Endothelial cell (in vitro differentiated cells): ENCODE results near the gene NOS3. TPM values are rescaled to one million over a fixed set of nuclear protein-coding genes. Genes with fewer than 3 reads are reported as not detected.

Source experiments
- DNase-seq: peaks from one replicate; pipeline ENCODE4 v3.0.0; 2021; ENCODE audit warnings: low spot score
- H3K27ac Mint-ChIP-seq: one replicate; pipeline ENCODE4 v1.8.0; 2021; ENCODE audit warnings: mixed read lengths, inconsistent platforms; ENCODE audit not compliant: unreplicated experiment
- H3K27me3 Mint-ChIP-seq: one replicate; pipeline ENCODE4 v1.8.0; 2021; ENCODE audit warnings: mild to moderate bottlenecking, moderate library complexity, mixed read lengths, inconsistent platforms; ENCODE audit not compliant: unreplicated experiment
- H3K36me3 Mint-ChIP-seq: one replicate; pipeline ENCODE4 v1.8.0; 2021; ENCODE audit warnings: mild to moderate bottlenecking, low read depth, mixed read lengths, inconsistent platforms; ENCODE audit not compliant: unreplicated experiment
- H3K4me1 Mint-ChIP-seq: one replicate; pipeline ENCODE4 v1.8.0; 2021; ENCODE audit warnings: mild to moderate bottlenecking, mixed read lengths, inconsistent platforms; ENCODE audit not compliant: unreplicated experiment
- H3K4me3 Mint-ChIP-seq: one replicate; pipeline ENCODE4 v1.8.0; 2021; ENCODE audit warnings: mild to moderate bottlenecking, mixed read lengths, inconsistent platforms; ENCODE audit not compliant: unreplicated experiment
- H3K9me3 Mint-ChIP-seq: one replicate; pipeline ENCODE4 v1.8.0; 2021; ENCODE audit warnings: mixed read lengths, inconsistent platforms; ENCODE audit not compliant: unreplicated experiment
- CTCF ChIP-seq: fragments of 200-600 bp; sonication (generic); IDR thresholded peaks from one replicate; pipeline ENCODE4 v1.5.0; 2021; ENCODE audit warnings: antibody characterized with exemption; ENCODE audit not compliant: unreplicated experiment
- total RNA-seq: library from RNA; stranded (reverse); fragmentation: NEBNext Ultra II Directional; extraction: Animal tissue kit (Norgen Biotek cat#: 25700); gene quantifications from one replicate; pipeline ENCODE4 v1.2.1, GENCODE V29; 2021; ENCODE audit not compliant: unreplicated experiment

The NOS3 gene
- total RNA-seq, 1 donor from 2014 or later, result 102 TPM

- Mint-ChIP-seq H3K9me3 (peaks cover 7% of the 10 kb centered on the region), H3K27ac (no peak overlapping the region), H3K4me3 (no peak overlapping the region), H3K27me3 (peaks cover 5% of the 10 kb centered on the region), H3K4me1 (peaks cover 30% of the 10 kb centered on the region), H3K36me3 (peaks cover 23% of the 10 kb centered on the region)
- DNase-seq, result no peak
- TF ChIP-seq CTCF, result no peak
Measured at GRCh38 chr7:150989456-150989855, 1.4 kb upstream of the NOS3 start.

- no peak overlapping the region for H3K27ac Mint-ChIP-seq
- H3K4me1 Mint-ChIP-seq, result peaks cover 23% of the 10 kb centered on the region
- no peak for DNase-seq
- no peak for TF ChIP-seq CTCF
- no peak overlapping the region for H3K4me3 Mint-ChIP-seq
- peaks cover 23% of the 10 kb centered on the region for H3K36me3 Mint-ChIP-seq
- H3K27me3 Mint-ChIP-seq, result peaks cover 5% of the 10 kb centered on the region
- peaks cover 7% of the 10 kb centered on the region for H3K9me3 Mint-ChIP-seq
Measured at GRCh38 chr7:150992051-150992640, 1.3 kb downstream of the NOS3 start.

GRCh38 chr7:150992833-150993302, 2.1 kb downstream of the NOS3 start:
- Mint-ChIP-seq H3K4me1 (peaks cover 26% of the 10 kb centered on the region), H3K27ac (peak overlapping the region; percentile 7)

GRCh38 chr7:150993511-150993910, 2.7 kb downstream of the NOS3 start:
- Mint-ChIP-seq H3K27ac (no peak overlapping the region), H3K9me3 (peaks cover 7% of the 10 kb centered on the region), H3K36me3 (peaks cover 36% of the 10 kb centered on the region), H3K4me1 (peaks cover 22% of the 10 kb centered on the region), H3K27me3 (peaks cover 12% of the 10 kb centered on the region), H3K4me3 (peak overlapping the region; percentile 84)
- peak; percentile 79 for DNase-seq
- no peak for TF ChIP-seq CTCF

More at GRCh38 chr7:150992833-150993302, 2.1 kb downstream of the NOS3 start:
- DNase-seq, result peak; percentile 68
- TF ChIP-seq CTCF, result no peak
- peaks cover 29% of the 10 kb centered on the region for H3K36me3 Mint-ChIP-seq
- peaks cover 7% of the 10 kb centered on the region for H3K9me3 Mint-ChIP-seq
- no peak overlapping the region for H3K4me3 Mint-ChIP-seq
- peaks cover 11% of the 10 kb centered on the region for H3K27me3 Mint-ChIP-seq

GRCh38 chr7:150994141-150994837, 3.5 kb downstream of the NOS3 start:
- peaks cover 16% of the 10 kb centered on the region for H3K4me1 Mint-ChIP-seq
- peak overlapping the region; percentile 72 for H3K27ac Mint-ChIP-seq
- peak; percentile 68 for DNase-seq
- peaks cover 12% of the 10 kb centered on the region for H3K27me3 Mint-ChIP-seq
- no peak for TF ChIP-seq CTCF
- peak overlapping the region; percentile 84 for H3K4me3 Mint-ChIP-seq
- peaks cover 7% of the 10 kb centered on the region for H3K9me3 Mint-ChIP-seq
- peaks cover 37% of the 10 kb centered on the region for H3K36me3 Mint-ChIP-seq
